ENCODE results near the gene PPIG. TPM values are rescaled to one million over a fixed set of nuclear protein-coding genes. Genes with fewer than 3 reads are reported as not detected.

PPIG gene
- total RNA-seq, 1 experiment from 2014 or later, result 66.2 TPM

DNA sequence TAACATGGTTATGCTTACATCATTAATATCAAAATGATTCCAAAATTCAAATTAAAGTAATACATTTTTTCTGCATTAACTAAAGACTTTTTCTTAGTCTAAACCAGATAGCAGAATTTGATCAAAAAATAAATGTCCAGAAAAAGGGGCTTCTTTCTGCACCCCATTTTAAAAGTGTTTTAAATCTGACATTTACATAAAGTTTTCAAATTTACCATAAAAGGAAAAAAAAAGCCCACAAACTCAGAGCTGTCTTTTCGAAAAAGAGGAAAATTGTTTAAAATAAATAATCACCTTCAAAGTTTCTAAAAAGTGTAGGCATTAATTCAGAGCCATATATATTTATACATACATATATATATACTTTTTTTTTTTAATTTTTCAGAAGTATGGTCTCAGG lies 12.0 kb upstream of the PPIG start:
- H4K8ac ChIP-seq (replicated peaks; ENCODE audit: insufficient read length, low read depth, low read length), result no peak overlapping the region
- H2BK5ac ChIP-seq (ENCODE audit: insufficient read length, low read length), result no peak overlapping the region
- no CpG with 5 or more reads among the region's 1 CpG for WGBS (ENCODE audit: extremely low coverage, insufficient read length, low lambda C conversion rate)
- H3K27me3 ChIP-seq (ENCODE audit: insufficient read depth, low read length), result no peaks in the 10 kb centered on the region
- H2BK20ac ChIP-seq (ENCODE audit: low read depth, low read length, poor library complexity, severe bottlenecking), result no peak overlapping the region
- H3K27me3 Mint-ChIP-seq (ENCODE audit: low read depth), result peaks cover 13% of the 10 kb centered on the region
- no peak overlapping the region for H3K27ac Mint-ChIP-seq
- H3K36me3 Mint-ChIP-seq (ENCODE audit: insufficient read depth in 1 of 3, low read depth in 3 of 3), result peaks cover 3 to 17% (median 9%) of the 10 kb centered on the region in 3 experiments; a peak in 5 of 7 replicates
- no peak overlapping the region for H3K9ac ChIP-seq (ENCODE audit: extremely low read depth, insufficient read length, low read length)
- peaks cover 2% of the 10 kb centered on the region; the same call in 1 of the 2 replicates for H3K79me2 ChIP-seq (ENCODE audit: insufficient read depth, low read length)
- no peak overlapping the region for H3K27ac ChIP-seq (ENCODE audit: insufficient read length, low read depth, low read length)
- no peak overlapping the region for H3K4me2 ChIP-seq (ENCODE audit: insufficient read depth, insufficient read length, low read length)
- H2BK12ac ChIP-seq (ENCODE audit: insufficient read length, low read depth, low read length), result no peak overlapping the region
- no peak overlapping the region for H2BK15ac ChIP-seq (ENCODE audit: low read depth, low read length)
- H3K14ac ChIP-seq (ENCODE audit: insufficient read depth, low read length), result no peak overlapping the region
- H4K5ac ChIP-seq (ENCODE audit: insufficient read length, low read depth, low read length), result no peak overlapping the region
- H3K23me2 ChIP-seq (ENCODE audit: insufficient read length, low read depth, low read length, poor library complexity, severe bottlenecking), result no peaks in the 10 kb centered on the region
- H4K91ac ChIP-seq (ENCODE audit: insufficient read length, low read depth, low read length), result no peak overlapping the region
- H3K18ac ChIP-seq (ENCODE audit: insufficient read length, low read depth, low read length), result no peak overlapping the region
- no peak overlapping the region for H3K56ac ChIP-seq (ENCODE audit: insufficient read length, low read depth, low read length)
- peaks cover 3 to 14% of the 10 kb centered on the region in 2 experiments; a peak in 3 of 5 replicates for H3K9me3 Mint-ChIP-seq
- H3K79me1 ChIP-seq (ENCODE audit: insufficient read depth, low read depth, low read length, poor library complexity, severe bottlenecking), result no peaks in the 10 kb centered on the region
- H3K4ac ChIP-seq (ENCODE audit: low read depth, low read length), result no peak overlapping the region
- peaks cover 6 to 8% of the 10 kb centered on the region in 2 experiments for H3K4me1 Mint-ChIP-seq
- no peak overlapping the region for H3K23ac ChIP-seq (ENCODE audit: insufficient read length, low read depth, low read length)
- H3T11ph ChIP-seq (ENCODE audit: low read length), result no peak overlapping the region
- H2AFZ ChIP-seq (ENCODE audit: low read length), result no peak overlapping the region
- H3K9me3 ChIP-seq (ENCODE audit: control insufficient read depth, low read depth, low read length), result no peaks in the 10 kb centered on the region
- TF ChIP-seq, protein P1, sequence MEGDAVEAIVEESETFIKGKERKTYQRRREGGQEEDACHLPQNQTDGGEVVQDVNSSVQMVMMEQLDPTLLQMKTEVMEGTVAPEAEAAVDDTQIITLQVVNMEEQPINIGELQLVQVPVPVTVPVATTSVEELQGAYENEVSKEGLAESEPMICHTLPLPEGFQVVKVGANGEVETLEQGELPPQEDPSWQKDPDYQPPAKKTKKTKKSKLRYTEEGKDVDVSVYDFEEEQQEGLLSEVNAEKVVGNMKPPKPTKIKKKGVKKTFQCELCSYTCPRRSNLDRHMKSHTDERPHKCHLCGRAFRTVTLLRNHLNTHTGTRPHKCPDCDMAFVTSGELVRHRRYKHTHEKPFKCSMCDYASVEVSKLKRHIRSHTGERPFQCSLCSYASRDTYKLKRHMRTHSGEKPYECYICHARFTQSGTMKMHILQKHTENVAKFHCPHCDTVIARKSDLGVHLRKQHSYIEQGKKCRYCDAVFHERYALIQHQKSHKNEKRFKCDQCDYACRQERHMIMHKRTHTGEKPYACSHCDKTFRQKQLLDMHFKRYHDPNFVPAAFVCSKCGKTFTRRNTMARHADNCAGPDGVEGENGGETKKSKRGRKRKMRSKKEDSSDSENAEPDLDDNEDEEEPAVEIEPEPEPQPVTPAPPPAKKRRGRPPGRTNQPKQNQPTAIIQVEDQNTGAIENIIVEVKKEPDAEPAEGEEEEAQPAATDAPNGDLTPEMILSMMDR (conservative IDR thresholded peaks at IDR 0.05), result no peak
- no peak overlapping the region for H2AK5ac ChIP-seq (ENCODE audit: insufficient read length, low read length)
- H3K4me1 ChIP-seq (ENCODE audit: insufficient read depth, low read length), result no peaks in the 10 kb centered on the region
- H2BK120ac ChIP-seq (ENCODE audit: low read depth, low read length, poor library complexity, severe bottlenecking), result no peak overlapping the region
- DNase-seq, result no peak
- no peaks in the 10 kb centered on the region for H4K20me1 ChIP-seq (ENCODE audit: control insufficient read depth, insufficient read depth, insufficient read length)
- H3K4me3 Mint-ChIP-seq, result no peak overlapping the region
